ENCODE data around the gene SRA1. TPM values are rescaled to one million over a fixed set of nuclear protein-coding genes. Genes with fewer than 3 reads are reported as not detected.
A peak's percentile ranks its signal among the peaks of the same experiment; 100 is the strongest.

SRA1 gene
- total RNA-seq, 2 donors from 2014 or later = 24.6 to 27.9 TPM

GRCh38 chr5:140566665-140567064 is 9.4 kb upstream of the SRA1 start:
- peaks cover 20% of the 10 kb centered on the region for H3K36me3 ChIP-seq
- no peaks in the 10 kb centered on the region for H3K9me3 ChIP-seq
- H3K4me3 ChIP-seq = no peak overlapping the region
- no peaks in the 10 kb centered on the region for H3K27me3 ChIP-seq
- no peak for TF ChIP-seq CTCF (IDR thresholded peaks at IDR 0.05)
- no peak overlapping the region for H3K27ac ChIP-seq
- no peak for DNase-seq (ENCODE audit: low spot score)
- H3K4me1 ChIP-seq = peaks cover 0 to 78% of the 10 kb centered on the region in 2 donors

GRCh38 chr5:140565780-140566095 is 8.5 kb upstream of the SRA1 start:
- TF ChIP-seq CTCF (IDR thresholded peaks at IDR 0.05) = no peak
- Histone ChIP-seq H3K4me1 (peaks cover 0 to 69% of the 10 kb centered on the region in 2 donors), H3K27ac (peak overlapping the region; percentile 85 to 97), H3K27me3 (no peaks in the 10 kb centered on the region), H3K4me3 (peak overlapping the region in 1 of 2 donors; percentile 77), H3K36me3 (peaks cover 20% of the 10 kb centered on the region), H3K9me3 (no peaks in the 10 kb centered on the region)
- DNase-seq (ENCODE audit: low spot score) = no peak

GRCh38 chr5:140565024-140565779 is 7.9 kb upstream of the SRA1 start:
- Histone ChIP-seq H3K36me3 (peaks cover 20% of the 10 kb centered on the region), H3K4me1 (peaks cover 0 to 64% of the 10 kb centered on the region in 2 donors), H3K9me3 (no peaks in the 10 kb centered on the region), H3K27ac (peak overlapping the region; percentile 85 to 97), H3K27me3 (no peaks in the 10 kb centered on the region), H3K4me3 (peak overlapping the region; percentile 71 to 77)
- DNase-seq (ENCODE audit: low spot score) = no peak
- no peak for TF ChIP-seq CTCF (IDR thresholded peaks at IDR 0.05)

- H3K36me3 ChIP-seq = peaks cover 20% of the 10 kb centered on the region
- H3K27me3 ChIP-seq = no peaks in the 10 kb centered on the region
- peak within 1 kb of the TSS; percentile 85 to 97 for H3K27ac ChIP-seq
- peak within 1 kb of the TSS; percentile 71 to 77 for H3K4me3 ChIP-seq
- DNase-seq (ENCODE audit: low spot score) = peak; percentile 99
- H3K4me1 ChIP-seq = peaks cover 0 to 56% of the 10 kb centered on the region in 2 donors
- H3K9me3 ChIP-seq = no peaks in the 10 kb centered on the region
- TF ChIP-seq CTCF (IDR thresholded peaks at IDR 0.05) = no peak
Measured at GRCh38 chr5:140564196-140565023, 7.1 kb upstream of the SRA1 start, which contains the start of the genes APBB3 and SLC35A4. TSS of gene APBB3 (minus strand) at chr5:140564598. CDS start at chr5:140564245, 353 bp downstream. TSS of gene SLC35A4 (plus strand) at chr5:140564828. CDS start at chr5:140567170, 2,342 bp downstream.

GRCh38 chr5:140563596-140563995 is 6.3 kb upstream of the SRA1 start:
- H3K27me3 ChIP-seq = no peaks in the 10 kb centered on the region
- no peaks in the 10 kb centered on the region for H3K9me3 ChIP-seq
- peak overlapping the region; percentile 71 to 77 for H3K4me3 ChIP-seq
- TF ChIP-seq CTCF (IDR thresholded peaks at IDR 0.05) = no peak
- peaks cover 0 to 48% of the 10 kb centered on the region in 2 donors for H3K4me1 ChIP-seq
- H3K27ac ChIP-seq = peak overlapping the region; percentile 85 to 97
- DNase-seq (ENCODE audit: low spot score) = peak; percentile 58
- peaks cover 20% of the 10 kb centered on the region for H3K36me3 ChIP-seq
